ENCODE results near the gene RHCE. TPM values are rescaled to one million over a fixed set of nuclear protein-coding genes. Genes with fewer than 3 reads are reported as not detected.
"Not testable (repeated sequence)": the region's sequence is repeated elsewhere in the genome, so short reads cannot be mapped to it uniquely, and the experiment has no call there.

The RHCE gene
- total RNA-seq, result under 1 TPM in 1 of 4 donors, not detected in 3; 0.17 TPM

GRCh38 chr1:25420715-25421114, at the start of gene RHCE:
TSS of gene RHCE (minus strand) at chr1:25420825. CDS start at chr1:25420786, 39 bp downstream.
- H3K4me3 ChIP-seq; H3K4me1 ChIP-seq; H3K9me3 ChIP-seq; DNase-seq (ENCODE audit: extremely low spot score); H3K27me3 ChIP-seq; H3K27ac ChIP-seq (replicated peaks in 1 of 4); H3K36me3 ChIP-seq; intact Hi-C loops (cut with DNase I): not testable (repeated sequence)
- 100% methylated on average over 1 of the region's 9 CpGs for WGBS

GRCh38 chr1:25469177-25469576, 48.6 kb upstream of the RHCE start:
- intact Hi-C loops (cut with DNase I), result no loop called here
- H3K9me3 ChIP-seq, result no peaks in the 10 kb centered on the region
- peaks cover 32 to 63% (median 53%) of the 10 kb centered on the region in 4 donors for H3K4me1 ChIP-seq
- H3K27me3 ChIP-seq, result no peaks in the 10 kb centered on the region
- 72% methylated on average over 2 of the region's 2 CpGs for WGBS
- H3K36me3 ChIP-seq, result no peaks in the 10 kb centered on the region
- H3K27ac ChIP-seq (replicated peaks in 1 of 4), result no peak overlapping the region
- no peak overlapping the region for H3K4me3 ChIP-seq
- TF ChIP-seq CTCF (IDR thresholded peaks at IDR 0.05) (no peak), POLR2A (IDR thresholded peaks at IDR 0.05; ENCODE audit: low read depth) (no peak), EP300 (IDR thresholded peaks at IDR 0.05) (no peak), POLR2AphosphoS5 (IDR thresholded peaks at IDR 0.05) (no peak)
- DNase-seq (ENCODE audit: extremely low spot score), result no peak

GRCh38 chr1:25468033-25468432, 47.4 kb upstream of the RHCE start:
- intact Hi-C loops (cut with DNase I), result no loop called here
- no peak for TF ChIP-seq CTCF (IDR thresholded peaks at IDR 0.05)
- no peak for TF ChIP-seq POLR2AphosphoS5 (IDR thresholded peaks at IDR 0.05)
- TF ChIP-seq EP300 (IDR thresholded peaks at IDR 0.05), result no peak
- no peak for TF ChIP-seq POLR2A (IDR thresholded peaks at IDR 0.05; ENCODE audit: low read depth)
- H3K27ac ChIP-seq (replicated peaks in 1 of 4), result no peak overlapping the region

GRCh38 chr1:25467616-25468015, 47.0 kb upstream of the RHCE start:
- no peaks in the 10 kb centered on the region for H3K9me3 ChIP-seq
- H3K4me3 ChIP-seq, result no peak overlapping the region
- H3K4me1 ChIP-seq, result peaks cover 31 to 55% (median 48%) of the 10 kb centered on the region in 4 donors
- 69% methylated on average over 1 of the region's 1 CpG for WGBS
- H3K27me3 ChIP-seq, result no peaks in the 10 kb centered on the region
- TF ChIP-seq POLR2A (IDR thresholded peaks at IDR 0.05; ENCODE audit: low read depth) (no peak), CTCF (IDR thresholded peaks at IDR 0.05) (no peak), POLR2AphosphoS5 (IDR thresholded peaks at IDR 0.05) (no peak), EP300 (IDR thresholded peaks at IDR 0.05) (no peak)
- H3K36me3 ChIP-seq, result no peaks in the 10 kb centered on the region
- DNase-seq (ENCODE audit: extremely low spot score), result no peak
- H3K27ac ChIP-seq (replicated peaks in 1 of 4), result no peak overlapping the region
- intact Hi-C loops (cut with DNase I), result no loop called here

More at GRCh38 chr1:25468033-25468432, 47.4 kb upstream of the RHCE start:
- Histone ChIP-seq H3K9me3 (no peaks in the 10 kb centered on the region), H3K27me3 (no peaks in the 10 kb centered on the region), H3K36me3 (no peaks in the 10 kb centered on the region), H3K4me1 (peaks cover 31 to 55% (median 46%) of the 10 kb centered on the region in 4 donors), H3K4me3 (no peak overlapping the region)
- no peak for DNase-seq (ENCODE audit: extremely low spot score)

GRCh38 chr1:25467193-25467592, 46.6 kb upstream of the RHCE start:
- H3K27ac ChIP-seq (replicated peaks in 1 of 4), result no peak overlapping the region
- TF ChIP-seq POLR2A (IDR thresholded peaks at IDR 0.05; ENCODE audit: low read depth) (no peak), CTCF (IDR thresholded peaks at IDR 0.05) (no peak), POLR2AphosphoS5 (IDR thresholded peaks at IDR 0.05) (no peak), EP300 (IDR thresholded peaks at IDR 0.05) (no peak)
- intact Hi-C loops (cut with DNase I), result no loop called here
- H3K27me3 ChIP-seq, result no peaks in the 10 kb centered on the region
- no peak for DNase-seq (ENCODE audit: extremely low spot score)
- no peaks in the 10 kb centered on the region for H3K9me3 ChIP-seq
- H3K4me3 ChIP-seq, result no peak overlapping the region
- peaks cover 29 to 54% (median 47%) of the 10 kb centered on the region in 4 donors for H3K4me1 ChIP-seq
- no peaks in the 10 kb centered on the region for H3K36me3 ChIP-seq
- 59% methylated on average over 4 of the region's 4 CpGs for WGBS
